ENCODE data around the gene NES.

Gene NES

GRCh38 chr1:156680056-156680455 is 2.8 kb upstream of the NES start:
- DNase-seq (ENCODE audit: low read depth), result no peak

- DNase-seq (ENCODE audit: low read depth), result no peak
Measured at GRCh38 chr1:156677616-156678596, 699 bp upstream of the NES start.

- no peak for DNase-seq (ENCODE audit: low read depth)
Measured at GRCh38 chr1:156676114-156676819, 940 bp downstream of the NES start.

- DNase-seq (ENCODE audit: low read depth), result no peak
Measured at GRCh38 chr1:156675210-156676113, 1.7 kb downstream of the NES start.

- no peak for DNase-seq (ENCODE audit: low read depth)
Measured at GRCh38 chr1:156673387-156674121, 3.7 kb downstream of the NES start.

- no peak for DNase-seq (ENCODE audit: low read depth)
Measured at GRCh38 chr1:156671804-156672203, 5.4 kb downstream of the NES start.

GRCh38 chr1:156670791-156671190 is 6.4 kb downstream of the NES start:
- DNase-seq (ENCODE audit: low read depth), result no peak

GRCh38 chr1:156670359-156670758 is 6.8 kb downstream of the NES start:
- no peak for DNase-seq (ENCODE audit: low read depth)

GRCh38 chr1:156669794-156670193 is 7.4 kb downstream of the NES start:
- DNase-seq (ENCODE audit: low read depth), result no peak

- DNase-seq (ENCODE audit: low read depth), result no peak
Measured at GRCh38 chr1:156668801-156669637, 8.2 kb downstream of the NES start.

- DNase-seq (ENCODE audit: low read depth), result no peak
Measured at GRCh38 chr1:156667968-156668709, 9.1 kb downstream of the NES start.

GRCh38 chr1:156667610-156667967 is 9.6 kb downstream of the NES start:
- DNase-seq (ENCODE audit: low read depth), result no peak

- no peak for DNase-seq (ENCODE audit: low read depth)
Measured at GRCh38 chr1:156666862-156667609, 10.2 kb downstream of the NES start.

- no peak for DNase-seq (ENCODE audit: low read depth)
Measured at GRCh38 chr1:156665539-156665938, 11.7 kb downstream of the NES start.

GRCh38 chr1:156664767-156665411 is 12.3 kb downstream of the NES start:
- no peak for DNase-seq (ENCODE audit: low read depth)

- DNase-seq (ENCODE audit: low read depth), result no peak
Measured at GRCh38 chr1:156664046-156664766, 13.0 kb downstream of the NES start.

GRCh38 chr1:156663178-156663577 is 14.0 kb downstream of the NES start:
- DNase-seq (ENCODE audit: low read depth), result no peak

- DNase-seq (ENCODE audit: low read depth), result no peak
Measured at GRCh38 chr1:156662800-156663055, 14.5 kb downstream of the NES start.

All from stimulated activated CD8-positive, alpha-beta memory T cell treated with anti-CD3 and anti-CD28 coated beads, Interleukin-15, amount 100 ng/mL, for 1 hour (primary cell).